ENCODE data around the gene C1orf226. TPM values are rescaled to one million over a fixed set of nuclear protein-coding genes. Genes with fewer than 3 reads are reported as not detected.

Gene C1orf226
- total RNA-seq, 1 donor from 2014 or later = 0.85 TPM

GRCh38 chr1:162353702-162354101 is 27.8 kb upstream of the C1orf226 start:
- no peak for DNase-seq (ENCODE audit: low spot score in 2 of 2)
- no peaks in the 10 kb centered on the region for H3K27me3 ChIP-seq
- no peak overlapping the region for H3K27ac ChIP-seq
- H3K9me3 ChIP-seq = no peaks in the 10 kb centered on the region
- H3K4me3 ChIP-seq = no peak overlapping the region
- H3K36me3 ChIP-seq = peaks cover 0 to 19% of the 10 kb centered on the region in 2 donors
- H3K4me1 ChIP-seq = no peaks in the 10 kb centered on the region
- intact Hi-C loops (cut with DNase I) = no loop called here
- TF ChIP-seq, protein P1, sequence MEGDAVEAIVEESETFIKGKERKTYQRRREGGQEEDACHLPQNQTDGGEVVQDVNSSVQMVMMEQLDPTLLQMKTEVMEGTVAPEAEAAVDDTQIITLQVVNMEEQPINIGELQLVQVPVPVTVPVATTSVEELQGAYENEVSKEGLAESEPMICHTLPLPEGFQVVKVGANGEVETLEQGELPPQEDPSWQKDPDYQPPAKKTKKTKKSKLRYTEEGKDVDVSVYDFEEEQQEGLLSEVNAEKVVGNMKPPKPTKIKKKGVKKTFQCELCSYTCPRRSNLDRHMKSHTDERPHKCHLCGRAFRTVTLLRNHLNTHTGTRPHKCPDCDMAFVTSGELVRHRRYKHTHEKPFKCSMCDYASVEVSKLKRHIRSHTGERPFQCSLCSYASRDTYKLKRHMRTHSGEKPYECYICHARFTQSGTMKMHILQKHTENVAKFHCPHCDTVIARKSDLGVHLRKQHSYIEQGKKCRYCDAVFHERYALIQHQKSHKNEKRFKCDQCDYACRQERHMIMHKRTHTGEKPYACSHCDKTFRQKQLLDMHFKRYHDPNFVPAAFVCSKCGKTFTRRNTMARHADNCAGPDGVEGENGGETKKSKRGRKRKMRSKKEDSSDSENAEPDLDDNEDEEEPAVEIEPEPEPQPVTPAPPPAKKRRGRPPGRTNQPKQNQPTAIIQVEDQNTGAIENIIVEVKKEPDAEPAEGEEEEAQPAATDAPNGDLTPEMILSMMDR (IDR thresholded peaks at IDR 0.05) = no peak

DNA sequence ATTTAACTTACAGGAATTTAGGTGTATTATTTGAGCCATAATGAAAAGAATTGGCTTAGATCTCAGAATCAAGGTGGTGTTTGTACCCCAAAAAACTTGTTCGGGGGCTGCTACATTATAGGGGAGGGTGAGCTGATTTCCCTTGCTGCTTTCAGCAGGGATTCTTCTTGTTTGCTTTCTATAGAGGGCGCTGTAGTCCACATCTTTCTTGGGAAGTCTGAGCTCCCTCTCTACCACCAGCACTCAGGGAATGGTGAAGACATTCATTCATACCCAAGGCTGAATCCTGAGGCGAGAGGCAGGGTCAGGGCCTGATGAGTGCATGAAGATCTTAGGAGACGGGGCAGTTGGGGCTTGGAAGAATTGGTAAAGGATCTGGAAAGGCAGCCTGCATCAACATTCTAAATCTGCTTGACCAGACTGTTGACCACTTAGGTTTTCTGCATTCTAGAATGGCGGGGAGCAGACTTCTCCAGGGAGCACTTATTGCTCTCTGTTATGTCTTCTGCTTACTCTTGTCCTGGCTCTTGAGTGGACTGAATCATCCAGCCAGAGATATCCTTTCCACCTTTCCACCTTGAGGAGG is 23.8 kb upstream of the C1orf226 start:
- no peaks in the 10 kb centered on the region for H3K4me1 ChIP-seq
- TF ChIP-seq, protein P1 (IDR thresholded peaks at IDR 0.05) = peak in 1 of 3 experiments; percentile 33
- no peak overlapping the region for H3K27ac ChIP-seq
- H3K4me3 ChIP-seq = no peak overlapping the region
- intact Hi-C loops (cut with DNase I) = no loop called here
- H3K36me3 ChIP-seq = peaks cover 0 to 19% of the 10 kb centered on the region in 2 donors
- H3K9me3 ChIP-seq = no peaks in the 10 kb centered on the region
- H3K27me3 ChIP-seq = no peaks in the 10 kb centered on the region
- DNase-seq (ENCODE audit: low spot score in 2 of 2) = no peak

DNA sequence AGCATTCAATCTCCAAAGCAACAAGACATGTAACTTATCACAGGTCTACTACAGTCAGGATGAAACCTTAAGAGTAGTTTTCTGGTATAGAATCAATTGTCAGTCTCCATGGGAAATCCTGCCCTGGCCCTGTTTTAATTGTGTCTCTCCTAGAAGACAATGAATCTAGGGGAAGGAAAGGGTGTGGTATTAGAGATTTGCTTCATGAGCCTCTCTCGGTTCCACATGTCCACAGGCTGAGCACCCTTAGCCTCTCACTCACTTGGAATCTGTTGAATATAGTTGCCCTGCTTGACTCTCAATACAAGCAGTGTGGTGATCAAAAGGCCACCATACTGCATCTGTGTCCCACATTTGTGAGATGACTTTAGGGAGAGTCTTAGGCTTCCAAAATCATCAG is 22.6 kb upstream of the C1orf226 start:
- Histone ChIP-seq H3K4me3 (no peak overlapping the region), H3K9me3 (no peaks in the 10 kb centered on the region), H3K36me3 (peaks cover 0 to 23% of the 10 kb centered on the region in 2 donors), H3K4me1 (no peaks in the 10 kb centered on the region), H3K27me3 (no peaks in the 10 kb centered on the region), H3K27ac (no peak overlapping the region)
- TF ChIP-seq, protein P1 (IDR thresholded peaks at IDR 0.05) = no peak
- intact Hi-C loops (cut with DNase I) = no loop called here
- DNase-seq (ENCODE audit: low spot score in 2 of 2) = no peak

GRCh38 chr1:162359523-162360236 is 21.8 kb upstream of the C1orf226 start:
- no peak for DNase-seq (ENCODE audit: low spot score in 2 of 2)
- Histone ChIP-seq H3K27ac (no peak overlapping the region), H3K4me3 (no peak overlapping the region), H3K36me3 (peaks cover 0 to 23% of the 10 kb centered on the region in 2 donors), H3K4me1 (no peaks in the 10 kb centered on the region), H3K27me3 (no peaks in the 10 kb centered on the region), H3K9me3 (no peaks in the 10 kb centered on the region)
- intact Hi-C loops (cut with DNase I) = no loop called here
- TF ChIP-seq, protein P1 (IDR thresholded peaks at IDR 0.05) = no peak

- no peak overlapping the region for H3K4me3 ChIP-seq
- H3K27me3 ChIP-seq = no peaks in the 10 kb centered on the region
- peaks cover 0 to 22% of the 10 kb centered on the region in 2 donors for H3K36me3 ChIP-seq
- intact Hi-C loops (cut with DNase I) = no loop called here
- H3K4me1 ChIP-seq = no peaks in the 10 kb centered on the region
- DNase-seq (ENCODE audit: low spot score in 2 of 2) = no peak
- no peak overlapping the region for H3K27ac ChIP-seq
- TF ChIP-seq, protein P1 (IDR thresholded peaks at IDR 0.05) = no peak
- no peaks in the 10 kb centered on the region for H3K9me3 ChIP-seq
Measured at GRCh38 chr1:162360237-162360873, 21.2 kb upstream of the C1orf226 start.

All from ascending aorta (tissue), 2 donors.